Measurements from ENCODE around the gene ZSCAN22.

Gene ZSCAN22

GRCh38 chr19:58380037-58380661 is 53.4 kb downstream of the ZSCAN22 start:
- no peak for DNase-seq

GRCh38 chr19:58380662-58381459 is 54.1 kb downstream of the ZSCAN22 start, which contains the start of gene ZNF837:
ZNF837 (minus strand) TSS chr19:58381030; CDS start chr19:58369332, 11,698 bp downstream.
- peak; percentile 95 for DNase-seq

- no peak for DNase-seq
These were observed 54.8 kb downstream of the ZSCAN22 start for GRCh38 chr19:58381460-58382212.

GRCh38 chr19:58382997-58383603 is 56.3 kb downstream of the ZSCAN22 start:
- DNase-seq, result no peak

GRCh38 chr19:58385313-58385890 is 58.6 kb downstream of the ZSCAN22 start:
- no peak for DNase-seq

GRCh38 chr19:58385891-58386575 is 59.2 kb downstream of the ZSCAN22 start:
- DNase-seq, result no peak

- peak; percentile 87 for DNase-seq
These were observed 60.0 kb downstream of the ZSCAN22 start, which contains the start of gene RPS5 for GRCh38 chr19:58386576-58387337. RPS5 (plus strand) TSS chr19:58387269; CDS start chr19:58388138, 869 bp downstream.

GRCh38 chr19:58387338-58388174 is 60.8 kb downstream of the ZSCAN22 start:
- no peak for DNase-seq

GRCh38 chr19:58388175-58388526 is 61.4 kb downstream of the ZSCAN22 start:
- no peak for DNase-seq

Data from activated CD4-positive, CD25-positive, alpha-beta regulatory T cell treated with anti-CD3 and anti-CD28 coated beads, Interleukin-2, amount 50 U/mL, for 72 hours (primary cell).